Stimulated activated CD4-positive, alpha-beta T cell treated with anti-CD3 and anti-CD28 coated beads, TNF-alpha, amount 100 ng/mL, for 24 hours (primary cell): ENCODE measurements around the gene BANP.
"Not testable (repeated sequence)": the region's sequence is repeated elsewhere in the genome, so short reads cannot be mapped to it uniquely, and the experiment has no call there.

ENCODE experiments used
- DNase-seq, 3 experiments: peaks; one replicate each; pipeline ENCODE4 v3.0.0-alpha.2; 2020; ENCODE audit warnings: low read depth in 3 of 3

BANP gene

GRCh38 chr16:88028177-88028930 lies 77.1 kb downstream of the BANP start:
- DNase-seq = not testable (repeated sequence)

- no peak for DNase-seq
These were observed 79.3 kb downstream of the BANP start for GRCh38 chr16:88030498-88030897.

GRCh38 chr16:88030961-88031360 lies 79.7 kb downstream of the BANP start:
- not testable (repeated sequence) for DNase-seq

DNA sequence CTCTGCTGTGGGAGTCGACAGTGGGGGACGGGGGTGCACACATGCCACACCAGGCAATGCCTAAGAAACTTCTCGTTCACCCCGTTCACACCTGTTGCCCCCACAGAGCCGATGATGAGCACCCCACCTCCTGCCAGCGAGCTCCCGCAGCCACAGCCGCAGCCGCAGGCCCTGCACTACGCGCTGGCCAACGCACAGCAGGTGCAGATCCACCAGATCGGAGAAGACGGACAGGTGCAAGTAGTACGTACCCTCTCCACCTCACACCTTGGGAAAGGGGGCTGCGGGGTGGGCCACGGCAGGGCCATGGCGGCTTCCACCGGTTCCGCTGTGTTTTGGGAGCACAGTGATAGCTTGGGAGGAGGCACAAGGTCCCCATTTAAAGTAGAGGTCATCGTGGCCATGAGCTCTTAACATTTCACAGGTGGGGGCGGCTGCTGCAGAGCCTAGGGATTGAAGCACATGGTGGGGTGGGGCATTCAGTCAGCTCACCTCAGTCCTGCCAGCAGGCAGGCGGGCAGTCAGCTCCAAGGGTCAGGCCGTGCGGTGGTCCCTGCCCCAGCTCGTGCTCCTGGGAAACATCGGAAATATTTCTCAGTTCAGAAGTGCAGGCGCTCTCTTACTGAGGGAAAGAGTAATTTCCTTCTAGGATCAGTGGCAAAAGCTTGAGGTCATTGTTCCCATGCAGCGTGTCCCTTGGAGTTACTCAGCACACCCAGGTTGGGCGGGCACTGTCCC lies 81.9 kb downstream of the BANP start:
- not testable (repeated sequence) for DNase-seq

GRCh38 chr16:88034770-88035169 lies 83.5 kb downstream of the BANP start:
- DNase-seq = no peak

GRCh38 chr16:88035292-88035691 lies 84.1 kb downstream of the BANP start:
- DNase-seq = no peak

DNA sequence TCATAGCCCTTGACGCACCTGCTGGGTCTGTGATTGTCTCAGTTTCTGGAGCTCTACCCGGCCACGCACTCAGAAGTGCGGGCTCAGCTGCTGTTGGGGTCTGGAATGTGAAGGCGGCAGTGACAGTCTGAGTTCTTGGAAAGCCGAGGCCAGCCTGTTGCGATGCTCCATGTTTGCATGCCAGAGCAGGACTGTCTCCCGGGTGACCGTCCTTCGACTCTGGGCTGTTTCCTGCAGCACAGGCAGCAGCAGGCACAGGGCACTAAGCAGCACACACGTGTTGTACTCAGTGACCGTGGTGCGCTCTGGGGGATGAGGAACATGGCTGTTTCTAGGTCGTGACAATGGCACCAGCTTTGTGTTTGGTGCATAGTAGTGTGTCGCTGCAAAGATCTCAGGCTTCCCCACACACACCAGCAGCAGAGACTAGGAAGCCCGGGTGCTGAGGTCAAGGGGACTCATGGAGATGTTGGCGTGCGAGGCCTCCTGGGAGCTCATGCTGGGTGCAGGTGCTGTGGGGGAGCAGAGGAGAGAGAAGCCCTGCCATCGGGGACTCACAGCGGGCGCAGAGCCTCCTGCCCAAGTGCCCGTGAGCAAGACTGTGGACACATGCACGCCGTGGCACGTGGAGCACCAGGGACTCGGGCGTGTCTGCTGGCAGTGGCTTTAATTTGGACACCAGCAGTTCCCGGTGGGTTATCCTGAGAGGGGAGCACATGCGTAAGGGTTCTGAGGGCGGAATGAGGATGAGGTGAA lies 84.8 kb downstream of the BANP start:
- not testable (repeated sequence) for DNase-seq

GRCh38 chr16:88036640-88036996 lies 85.4 kb downstream of the BANP start:
- not testable (repeated sequence) for DNase-seq

DNA sequence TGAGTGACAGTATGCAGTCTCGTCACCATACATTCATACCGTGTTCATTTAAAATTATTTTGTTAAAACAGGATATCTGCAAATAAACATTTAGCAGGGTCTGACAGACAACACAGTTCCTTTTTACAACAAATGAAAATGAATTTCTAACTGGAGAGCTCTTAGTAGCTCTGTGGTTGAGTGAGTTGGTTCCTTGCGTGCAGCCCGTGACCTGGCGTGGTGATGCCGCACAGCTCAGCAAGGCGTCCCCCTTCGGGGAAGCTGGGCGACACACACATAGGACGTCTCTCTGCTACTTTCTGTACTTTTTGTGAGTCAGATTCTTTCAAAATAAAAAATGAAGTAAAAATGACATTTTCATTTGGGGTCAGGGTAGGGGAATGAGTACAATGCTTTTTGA lies 86.1 kb downstream of the BANP start:
- DNase-seq = not testable (repeated sequence)

DNA sequence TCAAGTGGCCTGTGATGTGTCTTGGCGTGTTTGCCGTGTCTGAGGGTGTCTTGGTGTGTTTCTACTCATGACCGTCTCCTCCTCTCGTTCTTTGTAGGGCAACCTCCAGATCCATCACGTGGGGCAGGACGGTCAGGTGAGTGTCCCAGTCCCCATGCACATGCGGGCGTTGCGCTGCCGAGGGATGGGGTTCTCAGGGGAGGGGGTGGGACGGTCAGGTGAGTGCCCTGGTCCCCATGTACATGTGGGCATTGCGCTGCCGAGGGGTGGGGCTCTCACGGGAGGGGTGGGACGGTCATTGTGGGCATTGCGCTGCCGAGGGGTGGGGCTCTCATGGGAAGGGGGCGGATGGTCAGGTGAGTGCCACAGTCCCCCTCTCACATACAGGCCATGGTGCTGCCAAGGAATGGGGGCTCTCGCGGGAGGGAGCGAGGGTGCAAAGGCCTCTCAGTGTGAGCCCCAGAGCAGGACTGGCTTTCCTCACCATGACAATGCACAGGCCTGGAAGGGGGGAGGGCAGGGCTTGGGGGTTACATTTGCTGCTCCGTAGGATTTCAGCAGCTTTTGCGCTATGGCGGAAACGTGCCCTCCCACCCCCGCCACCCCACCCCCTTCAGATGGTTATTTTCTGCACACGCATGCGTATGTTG lies 86.8 kb downstream of the BANP start:
- not testable (repeated sequence) for DNase-seq

DNA sequence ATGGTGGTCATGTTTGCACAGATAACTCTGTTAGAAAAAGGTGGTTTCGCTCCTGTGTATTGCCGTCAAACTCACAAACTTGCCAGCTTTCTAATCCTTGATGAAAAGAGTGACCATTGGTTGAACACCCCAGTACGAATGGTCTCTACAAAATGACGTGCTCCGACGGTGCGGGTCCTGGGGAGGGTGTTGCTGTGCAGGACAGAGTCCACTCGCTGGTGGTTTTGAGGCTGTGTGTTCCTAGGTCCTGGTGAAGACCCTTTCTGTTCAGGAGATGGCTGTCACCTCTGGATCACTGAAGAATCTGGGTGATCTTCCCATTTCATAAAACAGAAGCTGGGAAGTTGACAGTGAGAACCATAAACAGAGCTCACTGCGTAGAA lies 87.3 kb downstream of the BANP start:
- not testable (repeated sequence) for DNase-seq

DNA sequence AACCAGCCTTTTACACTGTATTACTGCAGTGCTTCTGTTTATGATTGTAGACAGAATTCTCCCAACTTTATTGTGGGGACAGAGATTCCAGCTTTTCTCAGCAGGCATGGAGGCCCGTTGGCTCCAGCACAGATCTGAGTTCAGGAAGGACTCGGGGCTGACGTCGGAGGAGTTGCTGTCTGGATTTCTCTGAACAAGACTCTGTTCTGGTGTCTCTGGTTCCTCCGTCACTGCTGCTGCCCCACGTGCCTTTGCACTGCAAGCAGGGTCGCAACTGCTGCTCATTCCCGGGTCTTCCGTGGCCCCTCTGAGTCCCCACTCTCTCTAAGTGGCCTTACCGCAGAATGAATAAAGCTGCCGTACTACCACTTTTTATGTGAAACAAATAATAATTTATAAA lies 88.4 kb downstream of the BANP start:
- DNase-seq = no peak

GRCh38 chr16:88040196-88040876 lies 89.1 kb downstream of the BANP start:
- not testable (repeated sequence) for DNase-seq

- not testable (repeated sequence) for DNase-seq
These were observed 89.6 kb downstream of the BANP start for GRCh38 chr16:88040877-88041244.

GRCh38 chr16:88041506-88041905 lies 90.3 kb downstream of the BANP start:
- DNase-seq = not testable (repeated sequence)

GRCh38 chr16:88041986-88042562 lies 90.8 kb downstream of the BANP start:
- DNase-seq = not testable (repeated sequence)

DNA sequence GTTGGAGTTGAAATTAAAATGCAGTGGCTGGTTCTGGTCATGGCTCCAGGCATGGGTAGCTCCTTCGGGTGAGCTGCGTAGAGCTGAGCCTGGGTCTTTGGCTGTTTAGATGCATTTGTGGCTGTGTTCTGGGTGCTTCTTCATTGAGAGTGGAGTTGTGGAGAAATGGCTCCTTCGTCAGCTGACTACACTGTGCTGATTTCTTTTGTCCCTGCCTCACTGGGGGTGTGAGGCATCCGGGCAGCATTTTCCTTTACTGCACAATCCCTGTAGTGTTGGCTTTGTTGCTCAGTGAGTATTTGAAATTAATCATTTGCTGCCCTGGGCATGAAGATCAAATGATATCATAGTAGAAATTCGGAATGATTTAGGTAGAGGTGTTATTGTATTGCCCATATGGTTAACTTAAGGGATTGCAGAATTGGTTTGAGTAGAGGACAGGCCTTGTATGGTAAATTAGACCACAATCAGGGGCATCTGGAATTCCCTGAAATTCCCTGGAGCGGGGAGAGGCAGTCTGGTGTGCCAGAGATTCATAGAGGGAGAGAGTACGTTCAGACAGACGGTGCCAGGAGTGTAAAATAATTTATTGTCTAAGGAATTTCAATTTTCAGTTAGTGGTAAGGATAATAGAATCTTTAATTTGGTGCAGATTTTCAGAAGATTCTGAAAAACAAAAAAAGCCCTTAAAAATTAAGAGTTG lies 92.1 kb downstream of the BANP start:
- not testable (repeated sequence) for DNase-seq

- not testable (repeated sequence) for DNase-seq
These were observed 92.9 kb downstream of the BANP start for GRCh38 chr16:88044121-88044581.

GRCh38 chr16:88045361-88045760 lies 94.1 kb downstream of the BANP start:
- not testable (repeated sequence) for DNase-seq

DNA sequence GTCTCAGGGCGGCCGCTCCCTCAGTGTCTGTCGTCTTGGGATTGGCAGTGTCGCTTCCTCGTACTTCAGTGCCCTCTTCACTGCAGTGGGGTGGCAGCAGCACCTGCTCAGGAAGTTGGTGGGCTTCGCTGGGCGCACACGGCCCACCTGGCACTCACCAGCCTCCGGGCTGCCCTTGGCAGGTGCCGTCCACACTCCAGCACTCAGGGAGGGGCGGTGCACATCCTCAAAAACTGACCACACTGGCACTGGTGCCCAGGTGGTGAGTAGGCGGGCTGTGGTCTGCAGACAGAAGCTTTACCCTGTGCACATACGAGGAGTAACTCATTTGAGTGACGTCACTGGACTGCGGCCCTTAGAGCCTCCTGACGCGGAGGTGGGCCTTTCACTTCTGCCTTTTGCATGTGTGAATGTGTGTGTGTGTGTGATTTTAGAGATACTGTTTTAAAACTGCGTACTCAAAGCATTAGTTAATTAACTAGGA lies 94.6 kb downstream of the BANP start:
- DNase-seq = no peak
